Kasumi-1 (cell line): ENCODE data around the gene TBX15.
"Not testable (repeated sequence)": the region's sequence is repeated elsewhere in the genome, so short reads cannot be mapped to it uniquely, and the experiment has no call there.

ENCODE experiments used
- DNase-seq, 2 experiments: peaks; one replicate each; lab custom pipeline; 2025; lab: John Stamatoyannopoulos, UW

TBX15 gene

GRCh38 chr1:118926261-118926660 lies 61.9 kb downstream of the TBX15 start:
- DNase-seq, result no peak

- DNase-seq, result no peak
Observed at GRCh38 chr1:118925651-118926050, 62.5 kb downstream of the TBX15 start.

GRCh38 chr1:118923319-118923718 lies 64.8 kb downstream of the TBX15 start:
- DNase-seq, result no peak

- no peak for DNase-seq
Observed at GRCh38 chr1:118921994-118922393, 66.1 kb downstream of the TBX15 start.

- DNase-seq, result no peak
Observed at GRCh38 chr1:118920124-118920717, 67.9 kb downstream of the TBX15 start.

- DNase-seq, result no peak
Observed at GRCh38 chr1:118918940-118919259, 69.2 kb downstream of the TBX15 start.

- DNase-seq, result no peak
Observed at GRCh38 chr1:118918230-118918939, 69.8 kb downstream of the TBX15 start.

- DNase-seq, result not testable (repeated sequence)
Observed at GRCh38 chr1:118916346-118916745, 71.8 kb downstream of the TBX15 start.

- DNase-seq, result no peak
Observed at GRCh38 chr1:118914379-118915161, 73.6 kb downstream of the TBX15 start.

- no peak for DNase-seq
Observed at GRCh38 chr1:118913818-118914217, 74.3 kb downstream of the TBX15 start.

GRCh38 chr1:118912574-118912973 lies 75.6 kb downstream of the TBX15 start:
- DNase-seq, result no peak

GRCh38 chr1:118911571-118911970 lies 76.6 kb downstream of the TBX15 start:
- DNase-seq, result no peak

- no peak for DNase-seq
Observed at GRCh38 chr1:118907466-118907865, 80.7 kb downstream of the TBX15 start.

GRCh38 chr1:118905671-118906070 lies 82.5 kb downstream of the TBX15 start:
- no peak for DNase-seq

GRCh38 chr1:118905196-118905595 lies 82.9 kb downstream of the TBX15 start:
- no peak for DNase-seq

GRCh38 chr1:118902711-118903191 lies 85.4 kb downstream of the TBX15 start:
- DNase-seq, result no peak

- DNase-seq, result no peak
Observed at GRCh38 chr1:118902299-118902698, 85.8 kb downstream of the TBX15 start.

GRCh38 chr1:118900643-118901440 lies 87.3 kb downstream of the TBX15 start:
- no peak for DNase-seq

- DNase-seq, result no peak
Observed at GRCh38 chr1:118899340-118899739, 88.8 kb downstream of the TBX15 start.

GRCh38 chr1:118898712-118899111 lies 89.4 kb downstream of the TBX15 start:
- no peak for DNase-seq

- no peak for DNase-seq
Observed at GRCh38 chr1:118896416-118896815, 91.7 kb downstream of the TBX15 start.

- no peak for DNase-seq
Observed at GRCh38 chr1:118894836-118895235, 93.3 kb downstream of the TBX15 start.
